ENCODE results near the gene SLC16A1. TPM values are rescaled to one million over a fixed set of nuclear protein-coding genes. Genes with fewer than 3 reads are reported as not detected.
"Not testable (repeated sequence)": the region's sequence is repeated elsewhere in the genome, so short reads cannot be mapped to it uniquely, and the experiment has no call there.

SLC16A1 gene
- total and polyA plus RNA-seq, 3 experiments from 2014 or later, result 12.4 to 75.8 (median 75.3) TPM

GRCh38 chr1:112981834-112982233 is 25.8 kb upstream of the SLC16A1 start:
- CTCF ChIA-PET; H3K27me3 ChIP-seq (ENCODE audit: insufficient read depth, low read length, poor library complexity, severe bottlenecking); H3K36me3 Mint-ChIP-seq; H3K4me3 Mint-ChIP-seq; H3K4me3 ChIP-seq (ENCODE audit: low read length); H3K9me3 Mint-ChIP-seq; H3K36me3 ChIP-seq (ENCODE audit: insufficient read depth, low read length); H3K4me1 ChIP-seq (ENCODE audit: insufficient read depth, low read length); POLR2A ChIA-PET; H3K4me1 Mint-ChIP-seq; H3K9me3 ChIP-seq (ENCODE audit: low read length); DNase-seq; H3K27me3 Mint-ChIP-seq; H3K27ac ChIP-seq (ENCODE audit: low read depth, low read length): not testable (repeated sequence)
- H3K27ac Mint-ChIP-seq, result peak overlapping the region in 1 of 8 donors; percentile 51

- H3K9me3 Mint-ChIP-seq, result no peaks in the 10 kb centered on the region
- H3K27ac ChIP-seq (ENCODE audit: low read depth, low read length), result no peak overlapping the region
- POLR2A ChIA-PET, result no interaction called here
Observed at GRCh38 chr1:112981426-112981825, 25.4 kb upstream of the SLC16A1 start.

GRCh38 chr1:112975336-112975735 is 19.3 kb upstream of the SLC16A1 start:
- DNase-seq, result no peak
- ChIA-PET POLR2A (no interaction called here), CTCF (no interaction called here)
- no peak overlapping the region for H3K4me3 ChIP-seq (ENCODE audit: low read length)
- no peaks in the 10 kb centered on the region for H3K27me3 ChIP-seq (ENCODE audit: insufficient read depth, low read length, poor library complexity, severe bottlenecking)
- H3K4me1 Mint-ChIP-seq, result peaks cover 0 to 2% (median 0%) of the 10 kb centered on the region in 3 donors
- H3K27me3 Mint-ChIP-seq, result no peaks in the 10 kb centered on the region
- no peak overlapping the region for H3K27ac Mint-ChIP-seq
- no peak overlapping the region for H3K4me3 Mint-ChIP-seq
- no peaks in the 10 kb centered on the region for H3K9me3 ChIP-seq (ENCODE audit: low read length)
- no peaks in the 10 kb centered on the region for H3K4me1 ChIP-seq (ENCODE audit: insufficient read depth, low read length)
- H3K27ac ChIP-seq (ENCODE audit: low read depth, low read length), result no peak overlapping the region
- peaks cover 0 to 8% (median 3%) of the 10 kb centered on the region in 3 donors for H3K36me3 Mint-ChIP-seq
- no peaks in the 10 kb centered on the region for H3K36me3 ChIP-seq (ENCODE audit: insufficient read depth, low read length)
- H3K9me3 Mint-ChIP-seq, result no peaks in the 10 kb centered on the region

More at GRCh38 chr1:112981426-112981825, 25.4 kb upstream of the SLC16A1 start:
- Mint-ChIP-seq H3K4me1 (no peaks in the 10 kb centered on the region), H3K4me3 (no peak overlapping the region), H3K27ac (no peak overlapping the region), H3K36me3 (peaks cover 0 to 4% (median 1%) of the 10 kb centered on the region in 3 donors), H3K27me3 (no peaks in the 10 kb centered on the region)
- no peaks in the 10 kb centered on the region for H3K4me1 ChIP-seq (ENCODE audit: insufficient read depth, low read length)
- DNase-seq, result no peak
- no peak overlapping the region for H3K4me3 ChIP-seq (ENCODE audit: low read length)
- H3K9me3 ChIP-seq (ENCODE audit: low read length), result no peaks in the 10 kb centered on the region
- CTCF ChIA-PET, result no interaction called here
- H3K27me3 ChIP-seq (ENCODE audit: insufficient read depth, low read length, poor library complexity, severe bottlenecking), result no peaks in the 10 kb centered on the region
- no peaks in the 10 kb centered on the region for H3K36me3 ChIP-seq (ENCODE audit: insufficient read depth, low read length)

GRCh38 chr1:112974646-112975045 is 18.6 kb upstream of the SLC16A1 start:
- Histone ChIP-seq H3K36me3 (ENCODE audit: insufficient read depth, low read length) (no peaks in the 10 kb centered on the region), H3K4me3 (ENCODE audit: low read length) (no peak overlapping the region), H3K27ac (ENCODE audit: low read depth, low read length) (no peak overlapping the region), H3K27me3 (ENCODE audit: insufficient read depth, low read length, poor library complexity, severe bottlenecking) (no peaks in the 10 kb centered on the region), H3K4me1 (ENCODE audit: insufficient read depth, low read length) (no peaks in the 10 kb centered on the region), H3K9me3 (ENCODE audit: low read length) (no peaks in the 10 kb centered on the region)
- DNase-seq, result no peak
- CTCF ChIA-PET, result no interaction called here
- H3K27me3 Mint-ChIP-seq, result no peaks in the 10 kb centered on the region
- H3K9me3 Mint-ChIP-seq, result no peaks in the 10 kb centered on the region
- no peak overlapping the region for H3K27ac Mint-ChIP-seq
- no peak overlapping the region for H3K4me3 Mint-ChIP-seq
- POLR2A ChIA-PET, result no interaction called here
- peaks cover 0 to 2% (median 0%) of the 10 kb centered on the region in 3 donors for H3K4me1 Mint-ChIP-seq
- H3K36me3 Mint-ChIP-seq, result peaks cover 0 to 12% (median 6%) of the 10 kb centered on the region in 3 donors

GRCh38 chr1:112973788-112974187 is 17.8 kb upstream of the SLC16A1 start:
- Histone ChIP-seq H3K27ac (ENCODE audit: low read depth, low read length) (no peak overlapping the region), H3K4me3 (ENCODE audit: low read length) (no peak overlapping the region), H3K27me3 (ENCODE audit: insufficient read depth, low read length, poor library complexity, severe bottlenecking) (no peaks in the 10 kb centered on the region), H3K4me1 (ENCODE audit: insufficient read depth, low read length) (no peaks in the 10 kb centered on the region), H3K9me3 (ENCODE audit: low read length) (no peaks in the 10 kb centered on the region), H3K36me3 (ENCODE audit: insufficient read depth, low read length) (no peaks in the 10 kb centered on the region)
- ChIA-PET POLR2A (no interaction called here), CTCF (no interaction called here)
- Mint-ChIP-seq H3K4me1 (peaks cover 0 to 2% (median 0%) of the 10 kb centered on the region in 3 donors), H3K36me3 (peaks cover 0 to 15% (median 7%) of the 10 kb centered on the region in 3 donors), H3K27me3 (no peaks in the 10 kb centered on the region), H3K4me3 (no peak overlapping the region), H3K9me3 (no peaks in the 10 kb centered on the region), H3K27ac (peak overlapping the region in 1 of 8 donors; percentile 32)
- DNase-seq, result no peak

GRCh38 chr1:112971006-112971405 is 15.0 kb upstream of the SLC16A1 start:
- no peak overlapping the region for H3K4me3 ChIP-seq (ENCODE audit: low read length)
- Mint-ChIP-seq H3K27ac (peak overlapping the region in 1 of 8 donors; percentile 39), H3K4me1 (peaks cover 0 to 3% (median 2%) of the 10 kb centered on the region in 3 donors), H3K36me3 (peaks cover 6 to 37% (median 15%) of the 10 kb centered on the region in 3 donors), H3K27me3 (no peaks in the 10 kb centered on the region), H3K4me3 (no peak overlapping the region), H3K9me3 (no peaks in the 10 kb centered on the region)
- no peaks in the 10 kb centered on the region for H3K27me3 ChIP-seq (ENCODE audit: insufficient read depth, low read length, poor library complexity, severe bottlenecking)
- no peak overlapping the region for H3K27ac ChIP-seq (ENCODE audit: low read depth, low read length)
- POLR2A ChIA-PET, result no interaction called here
- peaks cover 13% of the 10 kb centered on the region for H3K36me3 ChIP-seq (ENCODE audit: insufficient read depth, low read length)
- no peak for DNase-seq
- H3K4me1 ChIP-seq (ENCODE audit: insufficient read depth, low read length), result no peaks in the 10 kb centered on the region
- CTCF ChIA-PET, result interaction anchor here (1.3 kb wide), 1 partner anchor 102 kb away, joined by 4 read pairs; the partner anchor contains the start of gene LRIG2
- H3K9me3 ChIP-seq (ENCODE audit: low read length), result no peaks in the 10 kb centered on the region

GRCh38 chr1:112964347-112964746 is 8.4 kb upstream of the SLC16A1 start:
- POLR2A ChIA-PET, result no interaction called here

GRCh38 chr1:112961072-112961471 is 5.1 kb upstream of the SLC16A1 start:
- Histone ChIP-seq H3K9me3 (ENCODE audit: low read length) (no peaks in the 10 kb centered on the region), H3K4me3 (ENCODE audit: low read length) (no peak overlapping the region), H3K36me3 (ENCODE audit: insufficient read depth, low read length) (peaks cover 3% of the 10 kb centered on the region), H3K4me1 (ENCODE audit: insufficient read depth, low read length) (peaks cover 20% of the 10 kb centered on the region), H3K27ac (ENCODE audit: low read depth, low read length) (no peak overlapping the region), H3K27me3 (ENCODE audit: insufficient read depth, low read length, poor library complexity, severe bottlenecking) (no peaks in the 10 kb centered on the region)
- H3K4me1 Mint-ChIP-seq, result peaks cover 44 to 63% (median 60%) of the 10 kb centered on the region in 3 donors
- H3K27ac Mint-ChIP-seq, result peak overlapping the region in 1 of 8 donors; percentile 57
- no peak for DNase-seq
- H3K4me3 Mint-ChIP-seq, result no peak overlapping the region
- ChIA-PET POLR2A (no interaction called here), CTCF (no interaction called here)
- peaks cover 0 to 3% (median 0%) of the 10 kb centered on the region in 5 donors for H3K9me3 Mint-ChIP-seq
- H3K36me3 Mint-ChIP-seq, result peaks cover 0 to 40% (median 15%) of the 10 kb centered on the region in 3 donors
- H3K27me3 Mint-ChIP-seq, result no peaks in the 10 kb centered on the region

More at GRCh38 chr1:112964347-112964746, 8.4 kb upstream of the SLC16A1 start:
- peaks cover 6 to 54% (median 24%) of the 10 kb centered on the region in 3 donors for H3K36me3 Mint-ChIP-seq
- H3K36me3 ChIP-seq (ENCODE audit: insufficient read depth, low read length), result peaks cover 15% of the 10 kb centered on the region
- peaks cover 22 to 44% (median 34%) of the 10 kb centered on the region in 3 donors for H3K4me1 Mint-ChIP-seq
- H3K27me3 Mint-ChIP-seq, result no peaks in the 10 kb centered on the region
- no peak overlapping the region for H3K27ac Mint-ChIP-seq
- no peak overlapping the region for H3K27ac ChIP-seq (ENCODE audit: low read depth, low read length)
- H3K9me3 Mint-ChIP-seq, result peaks cover 0 to 3% (median 0%) of the 10 kb centered on the region in 5 donors
- H3K4me1 ChIP-seq (ENCODE audit: insufficient read depth, low read length), result peaks cover 10% of the 10 kb centered on the region
- no peaks in the 10 kb centered on the region for H3K9me3 ChIP-seq (ENCODE audit: low read length)
- CTCF ChIA-PET, result no interaction called here
- no peak for DNase-seq
- no peak overlapping the region for H3K4me3 ChIP-seq (ENCODE audit: low read length)
- no peaks in the 10 kb centered on the region for H3K27me3 ChIP-seq (ENCODE audit: insufficient read depth, low read length, poor library complexity, severe bottlenecking)
- no peak overlapping the region for H3K4me3 Mint-ChIP-seq

All from CD8-positive, alpha-beta memory T cell (primary cell).